DMS53 (cell line): ENCODE measurements around the gene ZMYND8.

Experiments used
- DNase-seq: peaks from one replicate; lab custom pipeline; 2025; lab: John Stamatoyannopoulos, UW

The ZMYND8 gene

GRCh38 chr20:47173596-47174216, 182.8 kb downstream of the ZMYND8 start:
- no peak for DNase-seq

GRCh38 chr20:47172579-47172978, 183.9 kb downstream of the ZMYND8 start:
- no peak for DNase-seq

- DNase-seq, result no peak
Measured at GRCh38 chr20:47167846-47168245, 188.7 kb downstream of the ZMYND8 start.

- DNase-seq, result no peak
Measured at GRCh38 chr20:47165376-47165865, 191.1 kb downstream of the ZMYND8 start.

GRCh38 chr20:47164140-47164539, 192.4 kb downstream of the ZMYND8 start:
- no peak for DNase-seq

- no peak for DNase-seq
Measured at GRCh38 chr20:47161411-47161810, 195.1 kb downstream of the ZMYND8 start.

GRCh38 chr20:47160992-47161391, 195.5 kb downstream of the ZMYND8 start:
- DNase-seq, result no peak

GRCh38 chr20:47160240-47160639, 196.3 kb downstream of the ZMYND8 start:
- DNase-seq, result no peak
